K562 treated with DMSO at 1 percent for 24 hours (cell line): Measurements from ENCODE around the gene ART3. TPM values are rescaled to one million over a fixed set of nuclear protein-coding genes. Genes with fewer than 3 reads are reported as not detected.

Experiments
- total RNA-seq: library from RNA; unstranded; fragments of 300-600 nt; gene quantifications from 2 replicates; pipeline ENCODE4 v1.2.3, GENCODE V29; 2022; ENCODE audit warnings: low read depth; ENCODE audit not compliant: insufficient read depth

The ART3 gene
- total RNA-seq = 0.45 and 1.3 TPM in 2 replicates

GRCh38 chr4:76074468-76074867 lies at the start of gene ART3:
Gene ART3, plus strand, starts transcription at chr4:76074709. Its CDS starts 1,181 bp downstream, at chr4:76075890.

GRCh38 chr4:76035799-76036380 lies 38.6 kb upstream of the ART3 start, which contains the start of gene CXCL11:
Gene CXCL11, minus strand, starts transcription at chr4:76036070. Its CDS starts 83 bp downstream, at chr4:76035987.

GRCh38 chr4:76148142-76148865 lies 73.8 kb downstream of the ART3 start, which contains the start of gene NUP54:
Gene NUP54, minus strand, starts transcription at chr4:76148397. Its CDS starts 23 bp downstream, at chr4:76148374.

Other genes starting within 250 kb of the ART3 start
- gene PPEF2, start 172.3 kb upstream of the ART3 start, total RNA-seq = not detected in 2 replicates
- gene NAAA, start 133.7 kb upstream of the ART3 start, total RNA-seq = 26.9 and 31.1 TPM in 2 replicates
- 13.8 and 18.0 TPM in 2 replicates for gene SDAD1, start 83.8 kb upstream of the ART3 start, total RNA-seq
- not detected in 2 replicates for gene CXCL9, start 67.2 kb upstream of the ART3 start, total RNA-seq
- gene CXCL10, start 51.2 kb upstream of the ART3 start, total RNA-seq = 23.1 and 26.3 TPM in 2 replicates
- gene CXCL11, start 38.6 kb upstream of the ART3 start, total RNA-seq = 14.6 and 15.8 TPM in 2 replicates
- 23.9 and 27.0 TPM in 2 replicates for gene NUP54, start 73.7 kb downstream of the ART3 start, total RNA-seq
- gene SCARB2, start 139.1 kb downstream of the ART3 start, total RNA-seq = 28.4 and 32.9 TPM in 2 replicates
- gene FAM47E, start 177.0 kb downstream of the ART3 start, total RNA-seq = 9.9 and 11.5 TPM in 2 replicates
- 2.0 and 2.7 TPM in 2 replicates for gene STBD1, start 232.0 kb downstream of the ART3 start, total RNA-seq